ENCODE measurements around the gene KCNT1. TPM values are rescaled to one million over a fixed set of nuclear protein-coding genes. Genes with fewer than 3 reads are reported as not detected.

The KCNT1 gene
- polyA plus RNA-seq, 2 of the 4 experiments (the other 2 are of a cell fraction) = not detected

GRCh38 chr9:135833864-135834263 lies 131.9 kb downstream of the KCNT1 start:
- no peak overlapping the region for H3K4me2 ChIP-seq
- H3K27ac ChIP-seq = no peak overlapping the region
- WGBS (ENCODE audit: missing lambda C conversion rate) = 89% methylated on average over 3 of the region's 3 CpGs
- no peak for ATAC-seq
- FAIRE-seq = no peak
- no peak for DNase-seq (ENCODE audit: low read depth in 1 of 2, low spot score in 1 of 2)
- no peak for TF ChIP-seq KDM1A (IDR thresholded peaks at IDR 0.05; ENCODE audit: low read depth)
- TF ChIP-seq EHMT2 (IDR thresholded peaks at IDR 0.05; ENCODE audit: low read depth) = no peak
- TF ChIP-seq E2F6 (IDR thresholded peaks at IDR 0.05; ENCODE audit: borderline replicate concordance, low read depth) = no peak
- TF ChIP-seq POLR2AphosphoS2 (conservative IDR thresholded peaks at IDR 0.05; ENCODE audit: low read length) = no peak
- TF ChIP-seq, protein P1, sequence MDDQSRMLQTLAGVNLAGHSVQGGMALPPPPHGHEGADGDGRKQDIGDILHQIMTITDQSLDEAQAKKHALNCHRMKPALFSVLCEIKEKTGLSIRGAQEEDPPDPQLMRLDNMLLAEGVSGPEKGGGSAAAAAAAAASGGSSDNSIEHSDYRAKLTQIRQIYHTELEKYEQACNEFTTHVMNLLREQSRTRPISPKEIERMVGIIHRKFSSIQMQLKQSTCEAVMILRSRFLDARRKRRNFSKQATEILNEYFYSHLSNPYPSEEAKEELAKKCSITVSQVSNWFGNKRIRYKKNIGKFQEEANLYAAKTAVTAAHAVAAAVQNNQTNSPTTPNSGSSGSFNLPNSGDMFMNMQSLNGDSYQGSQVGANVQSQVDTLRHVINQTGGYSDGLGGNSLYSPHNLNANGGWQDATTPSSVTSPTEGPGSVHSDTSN (IDR thresholded peaks at IDR 0.05) = no peak
- no peak for TF ChIP-seq RCOR1 (IDR thresholded peaks at IDR 0.05; ENCODE audit: low read depth, low read length)
- no peak for TF ChIP-seq GATA3 (IDR thresholded peaks at IDR 0.05; ENCODE audit: borderline replicate concordance)
- TF ChIP-seq NPAS2 (CRISPR knock-in tag; IDR thresholded peaks at IDR 0.05; ENCODE audit: borderline replicate concordance) = no peak
- TF ChIP-seq NFE2L2 (conservative IDR thresholded peaks at IDR 0.05; ENCODE audit: low read length) = no peak
- TF ChIP-seq JUN (IDR thresholded peaks at IDR 0.05) = no peak
- TF ChIP-seq NR3C1 (IDR thresholded peaks at IDR 0.05) = no peak
- no peak for TF ChIP-seq HDAC2 (IDR thresholded peaks at IDR 0.05)
- TF ChIP-seq ZNF302 (CRISPR knock-in tag; IDR thresholded peaks at IDR 0.05) = no peak
- no peak for TF ChIP-seq FOSB (CRISPR knock-in tag; IDR thresholded peaks at IDR 0.05)
- no peak for TF ChIP-seq ATOH8 (CRISPR knock-in tag; IDR thresholded peaks at IDR 0.05; ENCODE audit: low read depth)
- no peaks in the 10 kb centered on the region for H3K4me1 ChIP-seq
- POLR2A ChIA-PET = no interaction called here
- H3K9me3 ChIP-seq = no peaks in the 10 kb centered on the region; the same call in 2 of the 3 replicates
- CTCF ChIA-PET = no interaction called here
- H3K4me3 ChIP-seq = no peak overlapping the region

- H3K4me1 ChIP-seq = no peaks in the 10 kb centered on the region
- ChIA-PET POLR2A (no interaction called here), CTCF (no interaction called here)
- H3K4me3 ChIP-seq = no peak overlapping the region
- FAIRE-seq (no peak), DNase-seq (ENCODE audit: low read depth in 1 of 2, low spot score in 1 of 2) (no peak), ATAC-seq (0 out of 6 replicates have a peak, but pooled peaks of 1 of the 2 experiments have one; percentile 30)
- no peak overlapping the region for H3K4me2 ChIP-seq
- H3K27ac ChIP-seq = no peak overlapping the region
- WGBS (ENCODE audit: missing lambda C conversion rate) = 84% methylated on average over 7 of the region's 10 CpGs
- H3K9me3 ChIP-seq = no peaks in the 10 kb centered on the region
- TF ChIP-seq ZFP36 (IDR thresholded peaks at IDR 0.05; ENCODE audit: borderline replicate concordance, partially characterized antibody) (no peak), EP300 (IDR thresholded peaks at IDR 0.05) (no peak), MAZ (IDR thresholded peaks at IDR 0.05; ENCODE audit: borderline replicate concordance, low read depth, low read length) (no peak), E2F6 (IDR thresholded peaks at IDR 0.05; ENCODE audit: borderline replicate concordance, low read depth) (no peak)
Observed at GRCh38 chr9:135835131-135835530, 133.1 kb downstream of the KCNT1 start.

GRCh38 chr9:135839516-135839915 lies 137.5 kb downstream of the KCNT1 start:
- CTCF ChIA-PET = no interaction called here
- 96% methylated on average over 11 of the region's 11 CpGs for WGBS (ENCODE audit: missing lambda C conversion rate)
- DNase-seq (ENCODE audit: low read depth in 1 of 2, low spot score in 1 of 2) (no peak), FAIRE-seq (no peak), ATAC-seq (no peak)
- Histone ChIP-seq H3K4me1 (no peaks in the 10 kb centered on the region), H3K27ac (no peak overlapping the region), H3K9me3 (peaks cover 4% of the 10 kb centered on the region; the same call in 1 of the 3 replicates), H3K4me2 (no peak overlapping the region), H3K4me3 (no peak overlapping the region)
- TF ChIP-seq, protein P2, sequence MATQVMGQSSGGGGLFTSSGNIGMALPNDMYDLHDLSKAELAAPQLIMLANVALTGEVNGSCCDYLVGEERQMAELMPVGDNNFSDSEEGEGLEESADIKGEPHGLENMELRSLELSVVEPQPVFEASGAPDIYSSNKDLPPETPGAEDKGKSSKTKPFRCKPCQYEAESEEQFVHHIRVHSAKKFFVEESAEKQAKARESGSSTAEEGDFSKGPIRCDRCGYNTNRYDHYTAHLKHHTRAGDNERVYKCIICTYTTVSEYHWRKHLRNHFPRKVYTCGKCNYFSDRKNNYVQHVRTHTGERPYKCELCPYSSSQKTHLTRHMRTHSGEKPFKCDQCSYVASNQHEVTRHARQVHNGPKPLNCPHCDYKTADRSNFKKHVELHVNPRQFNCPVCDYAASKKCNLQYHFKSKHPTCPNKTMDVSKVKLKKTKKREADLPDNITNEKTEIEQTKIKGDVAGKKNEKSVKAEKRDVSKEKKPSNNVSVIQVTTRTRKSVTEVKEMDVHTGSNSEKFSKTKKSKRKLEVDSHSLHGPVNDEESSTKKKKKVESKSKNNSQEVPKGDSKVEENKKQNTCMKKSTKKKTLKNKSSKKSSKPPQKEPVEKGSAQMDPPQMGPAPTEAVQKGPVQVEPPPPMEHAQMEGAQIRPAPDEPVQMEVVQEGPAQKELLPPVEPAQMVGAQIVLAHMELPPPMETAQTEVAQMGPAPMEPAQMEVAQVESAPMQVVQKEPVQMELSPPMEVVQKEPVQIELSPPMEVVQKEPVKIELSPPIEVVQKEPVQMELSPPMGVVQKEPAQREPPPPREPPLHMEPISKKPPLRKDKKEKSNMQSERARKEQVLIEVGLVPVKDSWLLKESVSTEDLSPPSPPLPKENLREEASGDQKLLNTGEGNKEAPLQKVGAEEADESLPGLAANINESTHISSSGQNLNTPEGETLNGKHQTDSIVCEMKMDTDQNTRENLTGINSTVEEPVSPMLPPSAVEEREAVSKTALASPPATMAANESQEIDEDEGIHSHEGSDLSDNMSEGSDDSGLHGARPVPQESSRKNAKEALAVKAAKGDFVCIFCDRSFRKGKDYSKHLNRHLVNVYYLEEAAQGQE (IDR thresholded peaks at IDR 0.05) = no peak
- POLR2A ChIA-PET = no interaction called here
